GM18511 (cell line): ENCODE data around the gene MLIP.
"Not testable (repeated sequence)": the region's sequence is repeated elsewhere in the genome, so short reads cannot be mapped to it uniquely, and the experiment has no call there.

Experiments used
- ATAC-seq: cut with Tn5 transposase; IDR thresholded peaks from one replicate; pipeline ENCODE4 v1.9.1; 2021; ENCODE audit warnings: mild to moderate bottlenecking, moderate library complexity; ENCODE audit not compliant: unreplicated experiment

The MLIP gene

DNA sequence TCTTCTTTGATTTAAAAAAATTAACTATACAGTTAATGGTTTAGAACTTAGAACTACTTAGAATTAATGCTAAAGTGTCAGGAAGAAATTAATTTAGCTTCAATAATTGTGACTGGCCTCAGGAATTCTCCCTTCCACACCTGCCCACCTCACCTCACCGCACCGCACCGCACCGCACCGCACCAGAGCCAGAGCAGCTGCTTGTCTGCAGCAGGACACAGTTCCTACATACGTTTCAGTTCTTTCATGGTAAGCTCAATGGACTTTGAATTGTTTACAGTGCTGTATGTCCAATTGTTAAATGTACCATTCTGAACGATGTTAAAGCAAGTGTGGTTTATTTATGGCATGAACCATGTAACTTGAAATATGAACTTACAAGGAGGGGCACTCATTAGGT, 98.7 kb downstream of the MLIP start:
- not testable (repeated sequence) for ATAC-seq

DNA sequence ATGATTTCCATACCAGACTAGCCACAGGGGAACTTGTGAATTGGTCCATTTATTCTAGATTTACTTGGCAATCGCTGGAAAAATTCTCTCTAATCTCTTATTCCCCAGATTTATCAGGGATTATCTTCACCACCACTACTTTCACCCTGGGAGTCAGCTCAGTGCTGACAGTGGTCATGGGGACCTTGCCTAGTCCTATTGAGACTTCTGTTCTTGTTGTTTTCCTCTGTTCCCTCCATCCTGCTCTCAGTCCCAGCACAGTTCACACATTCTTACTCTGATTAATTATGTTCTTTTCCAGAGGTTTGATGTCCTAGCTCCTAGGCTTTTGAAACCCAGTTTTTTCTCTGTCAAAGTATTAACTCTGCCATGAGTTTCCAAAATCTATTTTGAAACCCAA, 103.0 kb downstream of the MLIP start:
- ATAC-seq, result no peak

DNA sequence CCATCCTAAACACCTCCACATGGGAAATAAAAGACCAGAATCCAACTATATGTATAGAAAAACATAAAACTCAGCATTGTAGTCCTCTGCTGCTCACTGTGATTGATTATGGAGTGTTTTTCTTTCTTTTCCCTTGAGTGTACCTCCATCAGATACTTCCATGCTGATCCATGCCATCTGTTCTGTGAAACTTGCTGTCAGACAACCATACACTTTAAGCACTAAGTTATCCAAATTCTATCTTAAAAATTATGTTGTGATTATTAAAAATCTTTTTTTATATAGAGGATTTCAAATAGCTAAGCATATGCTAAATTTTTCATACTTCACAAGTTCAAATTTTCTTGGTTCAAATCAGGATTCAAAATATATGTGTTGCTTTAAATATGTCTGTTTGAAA, 105.1 kb downstream of the MLIP start:
- ATAC-seq, result no peak

GRCh38 chr6:54217018-54217417, 105.8 kb downstream of the MLIP start:
- no peak for ATAC-seq

DNA sequence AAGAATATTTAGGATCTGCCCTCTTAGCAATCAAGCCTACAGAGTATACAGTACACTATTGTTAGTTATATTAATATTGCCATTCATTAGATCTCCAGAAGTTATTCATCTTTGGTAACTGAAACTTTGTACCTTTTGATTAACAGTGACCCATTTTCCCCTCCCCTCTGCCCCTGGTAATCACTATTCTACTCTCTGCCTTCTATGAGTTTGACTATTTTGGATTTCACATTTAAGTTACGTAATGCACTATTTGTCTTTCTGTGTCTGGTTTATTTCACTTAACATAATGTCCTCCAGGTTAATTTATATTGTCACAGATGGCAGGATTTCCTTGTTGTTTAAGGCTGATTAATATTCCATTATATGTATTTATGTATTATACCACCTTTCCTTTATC, 111.0 kb downstream of the MLIP start:
- ATAC-seq, result no peak

DNA sequence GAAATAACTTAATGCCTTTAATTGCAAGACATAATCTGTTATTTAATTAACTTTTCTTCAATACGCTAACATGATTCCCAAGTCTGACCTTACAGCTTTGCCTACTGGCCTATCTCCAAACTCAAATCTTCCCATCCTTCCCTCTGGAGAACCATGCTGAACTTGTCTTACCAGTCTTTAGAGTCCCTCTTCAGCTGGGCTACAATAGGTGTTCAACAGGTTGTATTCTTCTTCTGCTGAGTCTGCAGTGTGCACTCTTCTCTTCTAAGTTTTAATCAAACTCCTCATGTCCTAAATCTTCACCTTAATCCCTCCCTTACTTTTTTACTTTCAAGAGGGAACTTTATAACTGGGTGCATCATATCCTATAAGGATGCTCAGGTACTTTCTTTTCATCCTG, 121.5 kb downstream of the MLIP start:
- no peak for ATAC-seq

GRCh38 chr6:54234539-54234938, 123.3 kb downstream of the MLIP start:
- ATAC-seq, result no peak

- ATAC-seq, result no peak
These were observed 125.7 kb downstream of the MLIP start for GRCh38 chr6:54236984-54237383.

- ATAC-seq, result no peak
These were observed 127.2 kb downstream of the MLIP start for GRCh38 chr6:54238396-54238795.

- ATAC-seq, result no peak
These were observed 132.5 kb downstream of the MLIP start for GRCh38 chr6:54243699-54244098.

DNA sequence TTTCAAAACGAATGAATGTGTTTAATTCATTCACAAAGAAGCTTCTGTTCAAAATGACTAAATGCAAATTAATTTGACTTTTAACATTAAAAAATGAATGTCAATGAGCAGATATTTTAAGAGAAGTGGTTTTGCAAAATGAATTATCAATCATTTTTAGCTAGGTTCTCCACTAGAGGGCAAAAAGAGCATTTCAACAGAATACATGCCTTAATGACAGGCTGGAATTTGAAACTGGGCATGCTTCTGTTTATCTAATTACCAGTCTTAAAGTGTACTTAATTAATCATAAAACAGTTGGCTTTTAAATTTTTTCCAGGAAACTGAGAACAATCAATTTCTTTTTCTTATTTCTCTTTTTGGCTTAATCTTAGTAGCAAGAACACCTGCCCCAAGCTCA, 133.2 kb downstream of the MLIP start:
- peak; percentile 52 for ATAC-seq

GRCh38 chr6:54245265-54245664, 134.0 kb downstream of the MLIP start:
- no peak for ATAC-seq

DNA sequence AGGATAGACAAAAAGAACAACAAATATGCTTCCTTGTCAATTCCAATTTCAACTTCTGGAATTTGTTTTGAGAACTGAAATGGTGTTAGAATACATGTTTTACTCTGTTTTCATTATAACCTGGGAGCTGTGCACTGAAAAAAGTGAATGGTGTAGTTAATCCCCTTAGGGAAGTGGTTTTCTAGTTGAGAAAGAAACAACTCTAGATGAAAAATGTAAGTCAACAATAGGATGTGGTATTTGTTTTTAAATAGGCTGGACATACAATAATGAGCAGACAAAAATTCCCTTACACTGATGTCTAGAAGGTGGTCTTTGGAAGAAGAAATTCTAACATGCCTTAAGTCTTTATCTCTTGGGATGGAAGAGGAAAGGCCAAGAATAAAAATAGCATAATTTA, 137.1 kb downstream of the MLIP start:
- ATAC-seq, result peak; percentile 34

DNA sequence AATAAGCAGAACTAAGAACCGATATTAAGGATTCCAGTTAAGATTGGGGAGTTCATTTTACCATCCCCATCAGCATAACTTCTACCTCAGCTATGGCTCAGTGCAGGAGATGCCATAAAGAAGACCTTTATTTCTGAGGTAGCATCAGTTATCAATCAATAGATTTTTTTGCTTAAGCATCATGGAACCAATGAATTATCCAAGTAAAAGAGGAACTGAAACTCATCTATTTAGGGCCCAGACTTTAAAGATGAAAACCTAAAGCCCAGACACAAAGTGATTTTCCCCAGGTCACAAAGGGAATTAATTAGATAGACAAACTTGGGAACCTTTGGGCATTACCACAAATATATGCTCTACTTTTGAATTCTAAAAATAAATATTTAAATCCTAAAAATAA, 137.8 kb downstream of the MLIP start:
- peak; percentile 66 for ATAC-seq

DNA sequence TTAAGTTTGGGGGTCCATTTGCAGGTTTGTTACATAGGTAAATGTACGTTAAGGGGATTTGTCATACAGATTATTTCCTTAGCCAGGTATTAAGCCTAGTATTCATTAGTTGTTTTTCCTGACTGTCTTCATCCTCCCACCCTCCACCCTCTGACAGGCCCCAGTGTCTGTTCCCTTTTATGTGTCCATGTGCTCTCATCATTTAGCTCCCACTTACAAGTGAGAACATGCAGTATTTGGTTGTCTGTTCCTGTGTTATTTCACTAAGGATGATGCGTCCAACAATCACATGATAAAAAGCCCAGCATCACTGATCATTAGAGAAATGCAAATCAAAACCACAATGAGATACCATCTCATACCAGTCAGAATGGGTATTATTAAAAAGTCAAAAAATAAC, 138.6 kb downstream of the MLIP start:
- ATAC-seq, result not testable (repeated sequence)

DNA sequence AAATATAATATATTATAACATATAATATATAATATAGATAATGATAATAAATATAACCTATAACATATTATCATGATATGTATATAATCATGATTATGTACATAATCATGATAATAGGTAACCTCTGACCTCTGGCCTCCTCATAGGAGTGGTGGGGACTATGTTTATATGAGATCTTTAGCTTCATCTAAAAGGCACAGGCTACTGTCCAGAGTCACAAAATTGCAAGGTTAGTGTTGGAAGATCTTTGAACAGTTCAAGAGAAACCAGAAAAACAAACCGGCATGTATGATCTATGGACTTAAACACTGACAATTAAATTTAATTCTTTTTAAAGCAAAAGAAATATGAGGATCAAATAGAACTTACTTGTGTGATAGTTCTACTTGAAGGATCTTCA, 141.3 kb downstream of the MLIP start:
- ATAC-seq, result no peak

DNA sequence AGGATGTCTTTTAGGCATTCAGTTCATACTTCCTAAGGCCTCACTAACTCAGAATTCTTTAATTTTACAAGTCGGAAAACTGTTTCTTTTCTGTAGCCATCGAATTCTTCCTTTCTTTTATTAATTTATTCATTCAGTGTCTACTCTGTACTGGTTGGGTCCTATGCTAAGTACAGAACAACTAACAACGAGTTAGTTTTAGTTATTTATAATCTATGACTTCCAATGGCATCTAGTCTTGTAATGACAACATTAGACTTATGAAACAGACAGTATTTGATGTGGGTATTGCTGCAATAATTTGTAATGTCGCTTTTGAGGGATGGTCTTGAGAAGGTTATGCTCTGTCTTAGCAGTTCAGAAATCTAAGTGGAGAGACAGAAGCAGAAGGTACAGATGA, 141.7 kb downstream of the MLIP start:
- no peak for ATAC-seq

DNA sequence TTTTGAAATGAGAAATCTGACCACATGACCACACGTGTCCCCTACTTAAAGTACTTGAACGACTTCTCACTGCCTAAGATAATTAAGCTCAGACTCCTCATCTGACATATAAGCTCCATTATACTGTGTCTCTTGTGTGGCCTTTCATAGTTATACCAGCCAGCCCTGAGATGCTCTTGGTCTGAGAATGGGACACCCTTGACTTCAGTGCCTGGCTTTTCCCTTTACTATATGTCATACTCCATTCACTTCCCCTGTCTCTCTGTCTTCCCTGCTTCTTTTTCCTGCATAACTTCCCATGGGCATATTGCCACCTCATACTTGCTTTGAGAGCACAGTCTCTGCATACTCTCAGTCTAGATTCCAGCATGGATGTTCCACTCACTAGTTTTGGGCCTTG, 143.6 kb downstream of the MLIP start:
- ATAC-seq, result no peak

DNA sequence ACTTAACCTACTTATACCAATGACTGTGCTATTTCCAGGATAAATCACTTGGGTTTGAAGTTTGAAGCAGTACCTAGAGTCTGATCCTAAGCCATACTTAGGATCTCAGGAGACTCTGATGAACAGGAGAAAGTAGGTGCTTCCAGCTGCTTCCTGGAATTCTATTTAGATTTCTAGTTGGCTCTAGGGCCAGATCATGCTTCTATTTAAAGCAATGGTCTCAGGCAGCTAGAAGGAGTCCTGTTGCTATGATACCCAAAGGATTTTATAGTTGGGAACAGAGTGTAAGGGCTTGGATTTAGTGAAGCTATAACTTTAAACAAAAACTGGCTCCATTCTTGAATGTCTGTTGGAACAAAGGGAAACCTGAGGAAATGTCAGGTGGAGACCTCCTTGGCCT, 144.6 kb downstream of the MLIP start:
- ATAC-seq, result no peak

GRCh38 chr6:54260025-54260424, 148.8 kb downstream of the MLIP start:
- no peak for ATAC-seq

DNA sequence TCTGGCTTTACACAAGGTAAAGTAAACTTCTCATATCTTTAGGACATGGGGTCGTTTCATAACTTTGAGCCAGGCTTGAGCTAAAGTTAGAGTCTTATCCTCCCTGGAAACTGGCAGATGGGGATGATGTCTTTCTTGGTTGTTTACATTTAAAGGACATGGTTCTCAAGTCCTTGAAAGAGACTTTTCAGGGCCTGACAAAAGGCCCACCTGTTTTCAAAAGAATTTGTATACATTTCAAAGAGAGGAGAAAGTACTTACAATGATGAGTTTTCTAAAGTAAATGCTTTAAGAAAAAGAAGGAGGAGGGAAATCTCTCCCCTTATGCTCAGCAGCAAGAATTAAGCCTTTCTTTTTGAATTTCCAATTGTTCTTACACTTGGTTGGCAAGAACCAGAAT, 151.3 kb downstream of the MLIP start:
- no peak for ATAC-seq

DNA sequence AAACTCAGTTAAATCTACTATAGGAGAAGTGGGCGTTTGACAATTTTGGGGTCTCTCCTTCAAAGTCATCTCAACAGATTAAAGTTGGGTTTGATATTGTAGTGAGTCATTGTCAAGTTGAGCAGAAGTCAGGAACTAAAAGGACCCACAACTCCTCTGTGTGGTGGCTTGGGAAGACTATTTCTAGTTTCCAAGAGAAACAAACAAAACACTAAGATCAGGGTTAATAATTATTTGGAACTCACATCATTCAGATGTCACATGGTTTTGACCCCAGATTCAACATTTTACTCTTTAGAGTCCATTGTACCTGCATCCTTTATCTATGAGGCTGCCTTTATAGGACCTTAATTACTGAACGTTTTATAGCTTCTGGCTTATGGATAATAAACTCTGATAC, 151.7 kb downstream of the MLIP start:
- ATAC-seq, result no peak

- ATAC-seq, result no peak
These were observed 153.5 kb downstream of the MLIP start for GRCh38 chr6:54264581-54265272.
